ENCODE data around the gene PRRC2B. TPM values are rescaled to one million over a fixed set of nuclear protein-coding genes. Genes with fewer than 3 reads are reported as not detected.
"Not testable (repeated sequence)": the region's sequence is repeated elsewhere in the genome, so short reads cannot be mapped to it uniquely, and the experiment has no call there.

The PRRC2B gene
- total RNA-seq, 1 experiment from 2014 or later: 41.1 TPM

- no peaks in the 10 kb centered on the region for H3K4me1 ChIP-seq (replicated peaks)
- no peaks in the 10 kb centered on the region for H3K9me3 ChIP-seq (replicated peaks)
- H3K4me3 ChIP-seq: no peak overlapping the region
- no peak overlapping the region for H3K27ac ChIP-seq
- no peaks in the 10 kb centered on the region for H3K27me3 ChIP-seq (replicated peaks)
- no peak for DNase-seq (ENCODE audit: low read depth in 1 of 2, low spot score in 2 of 2)
- peaks cover 94% of the 10 kb centered on the region for H3K36me3 ChIP-seq
Measured at GRCh38 chr9:131467214-131467935, 73.5 kb downstream of the PRRC2B start.

DNA sequence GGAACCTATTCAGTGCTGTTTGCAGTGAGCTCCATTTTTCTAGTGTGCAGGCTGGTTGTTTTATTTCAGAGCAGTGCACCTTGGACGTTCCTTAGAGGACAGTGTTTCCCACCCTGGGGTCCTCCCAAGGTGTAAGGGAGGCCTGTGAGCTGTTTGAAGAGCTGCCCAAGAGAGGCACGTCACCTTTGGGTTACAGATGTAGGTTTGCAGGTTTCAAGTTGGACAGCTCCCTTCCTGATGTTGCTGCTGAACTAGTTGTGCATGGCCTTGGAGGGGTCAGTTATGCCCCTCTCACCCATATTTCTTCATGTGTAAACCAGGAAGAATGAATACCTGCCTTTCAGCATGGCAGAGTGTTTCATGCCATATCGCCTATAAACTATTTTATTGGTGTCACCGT lies 74.1 kb downstream of the PRRC2B start:
- no peak overlapping the region for H3K4me3 ChIP-seq
- no peak overlapping the region for H3K27ac ChIP-seq
- no peak for DNase-seq (ENCODE audit: low read depth in 1 of 2, low spot score in 2 of 2)
- no peaks in the 10 kb centered on the region for H3K4me1 ChIP-seq (replicated peaks)
- peaks cover 98% of the 10 kb centered on the region for H3K36me3 ChIP-seq
- no peaks in the 10 kb centered on the region for H3K9me3 ChIP-seq (replicated peaks)
- H3K27me3 ChIP-seq (replicated peaks): no peaks in the 10 kb centered on the region

- no peak for DNase-seq (ENCODE audit: low read depth in 1 of 2, low spot score in 2 of 2)
- Histone ChIP-seq H3K27me3 (replicated peaks) (no peaks in the 10 kb centered on the region), H3K36me3 (peaks cover 100% of the 10 kb centered on the region), H3K4me1 (replicated peaks) (no peaks in the 10 kb centered on the region), H3K4me3 (no peak overlapping the region), H3K9me3 (replicated peaks) (no peaks in the 10 kb centered on the region), H3K27ac (no peak overlapping the region)
Measured at GRCh38 chr9:131469356-131469755, 75.5 kb downstream of the PRRC2B start.

DNA sequence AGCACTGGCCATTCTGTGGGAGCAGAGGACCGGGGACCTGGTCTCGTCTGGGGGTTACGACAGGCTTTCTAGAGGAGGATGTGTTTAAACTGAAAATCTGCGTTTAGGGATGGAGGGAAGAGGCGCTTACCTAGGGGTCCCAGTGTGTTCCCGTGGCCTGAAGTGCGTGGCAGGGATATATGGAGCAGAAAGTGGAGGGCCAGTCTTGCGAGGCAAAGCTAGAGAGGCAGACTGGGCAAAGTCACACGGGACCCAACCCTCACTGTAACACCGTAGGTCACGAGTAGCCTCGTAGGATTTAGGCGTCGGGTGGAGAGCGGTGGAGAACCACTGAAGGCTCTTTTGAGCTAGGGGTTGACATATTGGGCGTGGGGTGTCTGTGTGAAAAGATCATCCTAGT lies 76.1 kb downstream of the PRRC2B start:
- H3K27ac ChIP-seq: no peak overlapping the region
- peaks cover 100% of the 10 kb centered on the region for H3K36me3 ChIP-seq
- H3K27me3 ChIP-seq (replicated peaks): no peaks in the 10 kb centered on the region
- no peak overlapping the region for H3K4me3 ChIP-seq
- H3K9me3 ChIP-seq (replicated peaks): no peaks in the 10 kb centered on the region
- H3K4me1 ChIP-seq (replicated peaks): no peaks in the 10 kb centered on the region
- DNase-seq (ENCODE audit: low read depth in 1 of 2, low spot score in 2 of 2): no peak

GRCh38 chr9:131470581-131470991 lies 76.7 kb downstream of the PRRC2B start:
- no peak for DNase-seq (ENCODE audit: low read depth in 1 of 2, low spot score in 2 of 2)
- no peaks in the 10 kb centered on the region for H3K27me3 ChIP-seq (replicated peaks)
- H3K36me3 ChIP-seq: peaks cover 100% of the 10 kb centered on the region
- H3K27ac ChIP-seq: no peak overlapping the region
- no peak overlapping the region for H3K4me3 ChIP-seq
- no peaks in the 10 kb centered on the region for H3K4me1 ChIP-seq (replicated peaks)
- no peaks in the 10 kb centered on the region for H3K9me3 ChIP-seq (replicated peaks)

- not testable (repeated sequence) for H3K4me1 ChIP-seq (replicated peaks); H3K27me3 ChIP-seq (replicated peaks); H3K27ac ChIP-seq; H3K4me3 ChIP-seq; DNase-seq (ENCODE audit: low read depth in 1 of 2, low spot score in 2 of 2); H3K9me3 ChIP-seq (replicated peaks)
- peaks cover 100% of the 10 kb centered on the region for H3K36me3 ChIP-seq
Measured at GRCh38 chr9:131472085-131472484, 78.2 kb downstream of the PRRC2B start.

DNA sequence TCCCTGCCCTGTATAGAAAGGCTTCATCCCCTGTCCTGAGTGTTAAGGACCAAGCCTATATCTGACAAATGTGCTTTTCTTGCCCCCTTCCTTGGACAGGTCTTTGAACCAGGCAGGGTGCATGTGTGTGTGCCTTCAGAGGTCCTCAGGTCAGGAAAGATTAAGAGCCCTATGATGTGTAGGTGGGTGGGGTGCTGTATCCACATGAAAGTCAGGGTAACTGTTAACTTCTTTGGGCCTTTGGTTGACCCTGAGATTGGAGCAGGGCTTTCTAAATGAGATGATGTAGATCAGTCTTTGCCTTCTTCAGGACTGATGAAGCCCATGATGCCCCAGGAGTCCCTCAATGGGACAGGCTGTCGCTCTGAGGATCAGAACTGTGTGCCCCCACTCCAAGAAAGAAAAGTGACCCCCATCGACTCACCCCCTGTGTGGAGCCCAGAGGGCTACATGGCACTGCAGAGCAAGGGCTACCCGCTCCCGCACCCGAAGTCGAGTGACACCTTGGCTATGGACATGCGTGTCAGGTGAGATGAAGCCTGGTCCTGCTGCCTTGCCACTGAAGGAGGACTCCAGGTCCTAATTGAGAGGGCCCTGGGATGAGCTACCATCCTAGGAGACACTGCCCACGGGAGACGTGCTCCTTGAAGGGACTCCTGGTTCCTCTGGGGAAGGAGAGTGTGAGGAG lies 79.5 kb downstream of the PRRC2B start:
- Histone ChIP-seq H3K27me3 (replicated peaks) (no peaks in the 10 kb centered on the region), H3K4me1 (replicated peaks) (no peaks in the 10 kb centered on the region), H3K4me3 (no peak overlapping the region), H3K27ac (no peak overlapping the region), H3K36me3 (peaks cover 100% of the 10 kb centered on the region), H3K9me3 (replicated peaks) (no peaks in the 10 kb centered on the region)
- DNase-seq (ENCODE audit: low read depth in 1 of 2, low spot score in 2 of 2): no peak

DNA sequence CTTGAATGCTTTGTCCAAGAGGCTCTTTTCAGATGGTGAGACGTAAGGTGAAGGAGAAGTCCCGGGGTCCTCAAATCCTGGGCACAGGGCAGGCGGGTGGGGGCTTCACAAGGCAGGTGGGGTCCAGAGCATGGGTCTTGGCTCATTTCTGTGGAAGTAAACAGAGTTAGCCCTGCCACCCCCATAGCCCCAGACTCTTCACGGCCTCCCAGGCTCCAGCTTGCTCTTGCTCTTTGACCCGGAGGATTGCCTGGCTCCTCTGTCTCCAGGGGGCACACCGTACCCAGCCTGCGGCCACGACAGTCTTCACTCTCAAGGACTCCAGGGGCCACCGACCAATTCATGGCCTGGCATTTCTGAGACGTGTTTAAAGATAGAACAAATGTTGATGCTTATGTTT lies 80.0 kb downstream of the PRRC2B start:
- no peaks in the 10 kb centered on the region for H3K9me3 ChIP-seq (replicated peaks)
- H3K4me3 ChIP-seq: no peak overlapping the region
- H3K36me3 ChIP-seq: peaks cover 99% of the 10 kb centered on the region
- no peak for DNase-seq (ENCODE audit: low read depth in 1 of 2, low spot score in 2 of 2)
- H3K4me1 ChIP-seq (replicated peaks): no peaks in the 10 kb centered on the region
- no peak overlapping the region for H3K27ac ChIP-seq
- H3K27me3 ChIP-seq (replicated peaks): no peaks in the 10 kb centered on the region

- Histone ChIP-seq H3K4me3 (no peak overlapping the region), H3K36me3 (peaks cover 99% of the 10 kb centered on the region), H3K27me3 (replicated peaks) (no peaks in the 10 kb centered on the region), H3K27ac (no peak overlapping the region), H3K4me1 (replicated peaks) (no peaks in the 10 kb centered on the region), H3K9me3 (replicated peaks) (no peaks in the 10 kb centered on the region)
- no peak for DNase-seq (ENCODE audit: low read depth in 1 of 2, low spot score in 2 of 2)
Measured at GRCh38 chr9:131474711-131475110, 80.8 kb downstream of the PRRC2B start.

- no peaks in the 10 kb centered on the region for H3K4me1 ChIP-seq (replicated peaks)
- H3K9me3 ChIP-seq (replicated peaks): no peaks in the 10 kb centered on the region
- DNase-seq (ENCODE audit: low read depth in 1 of 2, low spot score in 2 of 2): no peak
- no peaks in the 10 kb centered on the region for H3K27me3 ChIP-seq (replicated peaks)
- H3K36me3 ChIP-seq: peaks cover 99% of the 10 kb centered on the region
- no peak overlapping the region for H3K27ac ChIP-seq
- no peak overlapping the region for H3K4me3 ChIP-seq
Measured at GRCh38 chr9:131475111-131475955, 81.4 kb downstream of the PRRC2B start.

DNA sequence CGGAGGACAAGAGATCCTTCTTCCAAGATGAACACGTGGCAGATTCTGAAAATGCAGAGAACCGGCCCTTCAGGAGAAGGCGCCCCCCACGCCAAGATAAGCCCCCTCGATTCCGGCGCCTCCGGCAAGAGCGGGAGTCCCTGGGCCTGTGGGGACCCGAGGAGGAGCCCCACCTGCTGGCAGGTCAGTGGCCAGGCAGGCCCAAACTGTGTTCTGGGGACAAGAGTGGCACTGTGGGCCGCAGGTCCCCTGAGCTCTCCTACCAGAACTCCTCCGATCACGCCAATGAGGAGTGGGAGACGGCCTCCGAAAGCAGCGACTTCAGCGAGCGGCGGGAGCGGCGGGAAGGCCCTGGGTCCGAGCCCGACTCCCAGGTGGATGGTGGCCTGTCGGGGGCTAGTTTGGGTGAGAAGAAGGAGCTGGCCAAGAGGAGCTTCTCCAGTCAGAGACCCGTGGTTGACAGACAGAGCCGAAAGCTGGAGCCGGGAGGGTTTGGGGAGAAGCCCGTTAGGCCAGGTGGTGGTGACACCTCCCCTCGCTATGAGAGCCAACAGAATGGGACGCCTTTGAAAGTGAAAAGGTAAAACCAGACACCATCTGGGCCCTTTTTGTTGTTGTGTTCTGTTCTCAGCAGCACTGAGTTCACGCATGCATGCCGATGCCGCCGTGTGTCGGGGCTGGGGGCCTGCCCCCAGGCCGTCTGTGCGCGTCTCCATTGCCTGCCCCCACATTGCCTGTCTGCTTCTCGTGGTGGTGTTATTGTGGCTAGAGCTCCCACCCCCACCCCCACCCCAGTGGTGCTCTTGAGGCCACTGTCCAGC lies 82.3 kb downstream of the PRRC2B start:
- no peak for DNase-seq (ENCODE audit: low read depth in 1 of 2, low spot score in 2 of 2)
- no peaks in the 10 kb centered on the region for H3K27me3 ChIP-seq (replicated peaks)
- H3K9me3 ChIP-seq (replicated peaks): no peaks in the 10 kb centered on the region
- H3K4me1 ChIP-seq (replicated peaks): no peaks in the 10 kb centered on the region
- peaks cover 96% of the 10 kb centered on the region for H3K36me3 ChIP-seq
- H3K4me3 ChIP-seq: no peak overlapping the region
- H3K27ac ChIP-seq: no peak overlapping the region

GRCh38 chr9:131476777-131477345 lies 83.0 kb downstream of the PRRC2B start:
- H3K9me3 ChIP-seq (replicated peaks): no peaks in the 10 kb centered on the region
- no peaks in the 10 kb centered on the region for H3K4me1 ChIP-seq (replicated peaks)
- DNase-seq (ENCODE audit: low read depth in 1 of 2, low spot score in 2 of 2): no peak
- no peak overlapping the region for H3K4me3 ChIP-seq
- H3K36me3 ChIP-seq: peaks cover 95% of the 10 kb centered on the region
- H3K27me3 ChIP-seq (replicated peaks): no peaks in the 10 kb centered on the region
- no peak overlapping the region for H3K27ac ChIP-seq

DNA sequence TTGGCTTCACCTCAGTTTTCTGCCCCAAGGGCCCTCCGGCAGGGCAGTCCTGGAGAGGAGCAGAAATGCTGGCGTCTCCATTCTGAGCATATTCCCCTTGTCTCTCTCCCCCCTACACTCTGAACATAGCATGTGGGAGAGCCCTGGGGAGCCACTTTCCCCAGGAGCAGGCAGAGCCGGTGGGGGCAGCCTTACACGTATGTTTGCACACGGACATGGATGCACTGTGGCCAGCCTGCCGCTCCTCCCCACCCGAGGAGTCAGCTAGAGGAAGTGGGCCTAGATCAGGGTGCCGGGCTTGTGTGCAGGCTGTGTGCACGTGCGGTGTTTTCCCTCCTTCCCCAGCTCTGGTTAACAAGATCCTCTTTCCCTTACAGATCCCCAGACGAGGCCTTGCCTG lies 83.5 kb downstream of the PRRC2B start:
- no peak for DNase-seq (ENCODE audit: low read depth in 1 of 2, low spot score in 2 of 2)
- Histone ChIP-seq H3K36me3 (peaks cover 95% of the 10 kb centered on the region), H3K4me1 (replicated peaks) (no peaks in the 10 kb centered on the region), H3K4me3 (no peak overlapping the region), H3K9me3 (replicated peaks) (no peaks in the 10 kb centered on the region), H3K27me3 (replicated peaks) (no peaks in the 10 kb centered on the region), H3K27ac (no peak overlapping the region)
